GM12875 (cell line): ENCODE results near the gene PDE5A.
"Not testable (repeated sequence)": the region's sequence is repeated elsewhere in the genome, so short reads cannot be mapped to it uniquely, and the experiment has no call there.

Experiments used
- H3K4me3 ChIP-seq: one replicate; pipeline ENCODE4 v1.5.1; 2011; ENCODE audit warnings: low read depth, low read length, control low read depth
- CTCF ChIP-seq: IDR thresholded peaks from 2 replicates; pipeline ENCODE4 v1.5.1; 2011; ENCODE audit warnings: low read depth, mild to moderate bottlenecking, control low read depth, inconsistent platforms, low read length, moderate library complexity, borderline replicate concordance; ENCODE audit not compliant: insufficient read depth

Gene PDE5A

GRCh38 chr4:119646347-119647071, 17.9 kb upstream of the PDE5A start:
- TF ChIP-seq CTCF = no peak
- no peak overlapping the region for H3K4me3 ChIP-seq

- no peak for TF ChIP-seq CTCF
- no peak overlapping the region for H3K4me3 ChIP-seq
These were observed 14.9 kb upstream of the PDE5A start for GRCh38 chr4:119643306-119644042.

GRCh38 chr4:119641765-119642164, 13.2 kb upstream of the PDE5A start:
- H3K4me3 ChIP-seq = no peak overlapping the region
- no peak for TF ChIP-seq CTCF

GRCh38 chr4:119638359-119638758, 9.8 kb upstream of the PDE5A start:
- H3K4me3 ChIP-seq = no peak overlapping the region
- TF ChIP-seq CTCF = no peak

- H3K4me3 ChIP-seq = not testable (repeated sequence)
These were observed 8.2 kb upstream of the PDE5A start for GRCh38 chr4:119636851-119637250.

GRCh38 chr4:119632216-119632615, 3.6 kb upstream of the PDE5A start:
- no peak for TF ChIP-seq CTCF
- no peak overlapping the region for H3K4me3 ChIP-seq

- no peak for TF ChIP-seq CTCF
- peak overlapping the region; percentile 46 for H3K4me3 ChIP-seq
These were observed 503 bp upstream of the PDE5A start for GRCh38 chr4:119629142-119629471.
